Measurements from ENCODE around the gene ACADVL.

GRCh38 chr17:7254511-7254910, 34.8 kb downstream of the ACADVL start:
- no peak for TF ChIP-seq REST (IDR thresholded peaks at IDR 0.05; ENCODE audit: borderline replicate concordance)
- TF ChIP-seq CTCF (IDR thresholded peaks at IDR 0.05; ENCODE audit: poor library complexity, severe bottlenecking), result no peak
- TF ChIP-seq EP300 (conservative IDR thresholded peaks at IDR 0.05; ENCODE audit: poor library complexity, severe bottlenecking), result no peak
- no peak for TF ChIP-seq SMC3 (conservative IDR thresholded peaks at IDR 0.05; ENCODE audit: poor library complexity)
- TF ChIP-seq RAD21 (conservative IDR thresholded peaks at IDR 0.05), result no peak
- no peak for TF ChIP-seq EZH2 (IDR thresholded peaks at IDR 0.05; ENCODE audit: borderline replicate concordance, insufficient read depth, low read length, poor library complexity, severe bottlenecking)
- no peak for TF ChIP-seq POLR2AphosphoS5 (IDR thresholded peaks at IDR 0.05)
